Measurements from ENCODE around the gene FAM124A.

DNA sequence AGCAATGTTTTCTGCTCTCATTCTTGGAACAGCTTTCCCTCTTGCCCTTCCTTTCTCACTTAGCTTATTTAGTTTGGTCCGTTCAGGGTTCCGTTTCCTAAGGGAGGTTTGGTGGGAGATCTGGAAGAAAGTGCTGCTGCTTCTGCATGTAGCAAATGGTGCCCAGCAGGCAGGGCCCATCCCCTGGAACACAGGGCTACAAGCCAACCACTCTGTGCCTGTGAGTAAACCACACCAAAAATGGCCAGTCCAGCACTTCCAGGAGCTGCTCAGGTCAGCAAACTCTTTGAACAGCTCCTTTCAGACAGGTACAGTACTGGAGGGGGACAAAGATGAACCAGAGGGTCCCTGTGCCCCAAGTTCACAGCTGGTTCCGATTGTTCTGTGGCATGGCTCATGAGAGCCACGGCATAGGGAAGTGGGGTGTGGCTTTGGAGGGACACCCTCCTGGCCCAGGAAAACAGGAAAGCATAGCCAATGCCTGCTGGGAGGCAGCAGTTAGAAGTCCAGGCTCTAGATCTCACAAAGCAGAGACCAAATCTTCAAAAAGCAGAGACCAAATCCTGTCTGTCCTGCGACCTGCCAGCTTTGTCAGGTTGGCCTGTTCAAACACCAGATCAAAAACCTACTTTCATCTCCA lies 39.5 kb downstream of the FAM124A start:
- TF ChIP-seq, protein P1, sequence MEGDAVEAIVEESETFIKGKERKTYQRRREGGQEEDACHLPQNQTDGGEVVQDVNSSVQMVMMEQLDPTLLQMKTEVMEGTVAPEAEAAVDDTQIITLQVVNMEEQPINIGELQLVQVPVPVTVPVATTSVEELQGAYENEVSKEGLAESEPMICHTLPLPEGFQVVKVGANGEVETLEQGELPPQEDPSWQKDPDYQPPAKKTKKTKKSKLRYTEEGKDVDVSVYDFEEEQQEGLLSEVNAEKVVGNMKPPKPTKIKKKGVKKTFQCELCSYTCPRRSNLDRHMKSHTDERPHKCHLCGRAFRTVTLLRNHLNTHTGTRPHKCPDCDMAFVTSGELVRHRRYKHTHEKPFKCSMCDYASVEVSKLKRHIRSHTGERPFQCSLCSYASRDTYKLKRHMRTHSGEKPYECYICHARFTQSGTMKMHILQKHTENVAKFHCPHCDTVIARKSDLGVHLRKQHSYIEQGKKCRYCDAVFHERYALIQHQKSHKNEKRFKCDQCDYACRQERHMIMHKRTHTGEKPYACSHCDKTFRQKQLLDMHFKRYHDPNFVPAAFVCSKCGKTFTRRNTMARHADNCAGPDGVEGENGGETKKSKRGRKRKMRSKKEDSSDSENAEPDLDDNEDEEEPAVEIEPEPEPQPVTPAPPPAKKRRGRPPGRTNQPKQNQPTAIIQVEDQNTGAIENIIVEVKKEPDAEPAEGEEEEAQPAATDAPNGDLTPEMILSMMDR (IDR thresholded peaks at IDR 0.05) = no peak
- no peak for TF ChIP-seq POLR2A (IDR thresholded peaks at IDR 0.05)

All from transverse colon (tissue), 3 donors.